AG20443 (cell line): ENCODE data around the gene DEPDC5.
"Not testable (repeated sequence)": the region's sequence is repeated elsewhere in the genome, so short reads cannot be mapped to it uniquely, and the experiment has no call there.

Source experiments
- DNase-seq: peaks from one replicate; pipeline ENCODE4 v3.0.0; 2012; ENCODE audit warnings: low spot score, mixed read lengths

The DEPDC5 gene

DNA sequence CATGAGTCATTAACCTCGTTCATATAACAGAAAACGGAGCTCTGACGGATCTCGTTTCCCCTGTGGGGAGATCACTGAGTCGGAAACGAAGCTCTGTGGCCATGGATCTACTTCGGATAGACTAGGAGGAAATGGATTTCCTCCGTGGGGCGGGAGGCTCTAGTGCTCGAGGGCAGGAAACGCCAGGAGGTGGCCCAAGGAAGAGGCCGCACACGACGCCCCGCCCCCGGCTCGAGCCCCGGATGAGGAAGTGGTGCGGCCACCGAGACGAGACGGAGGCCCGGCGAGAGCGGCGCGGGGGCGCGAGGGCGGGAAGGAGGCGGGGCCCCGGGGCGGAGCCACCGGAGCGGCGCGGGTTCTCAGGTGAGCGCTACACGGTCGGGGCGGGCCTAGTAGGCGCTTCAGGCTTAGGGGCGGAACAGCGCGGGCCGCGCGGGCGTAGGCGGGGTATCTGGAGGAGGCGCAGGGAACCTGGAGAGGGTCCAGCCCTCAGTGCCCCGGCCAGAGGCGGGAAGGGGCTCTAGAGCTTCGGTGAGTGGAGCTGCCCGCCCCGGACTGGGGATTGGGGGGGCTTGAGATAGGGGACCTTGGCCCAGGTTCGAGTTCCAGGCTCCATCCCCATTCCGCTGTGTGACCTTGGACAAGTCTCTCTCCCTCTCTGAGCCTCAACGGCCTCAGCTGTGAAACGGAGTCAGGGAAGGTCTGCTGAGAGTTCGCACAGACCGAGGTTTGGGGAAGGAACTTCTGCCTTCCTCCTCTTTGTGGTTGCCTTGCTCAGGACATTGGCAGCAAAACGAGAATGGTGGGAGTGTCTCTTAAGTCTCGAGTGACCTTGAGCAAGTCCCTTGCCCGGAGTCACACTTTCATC is at the start of gene DEPDC5:
Gene DEPDC5, plus strand, starts transcription at position 386 of the 868 bp plus-strand sequence. CDS start 903 bp downstream, outside the sequence.
- DNase-seq: peak; percentile 99

DNA sequence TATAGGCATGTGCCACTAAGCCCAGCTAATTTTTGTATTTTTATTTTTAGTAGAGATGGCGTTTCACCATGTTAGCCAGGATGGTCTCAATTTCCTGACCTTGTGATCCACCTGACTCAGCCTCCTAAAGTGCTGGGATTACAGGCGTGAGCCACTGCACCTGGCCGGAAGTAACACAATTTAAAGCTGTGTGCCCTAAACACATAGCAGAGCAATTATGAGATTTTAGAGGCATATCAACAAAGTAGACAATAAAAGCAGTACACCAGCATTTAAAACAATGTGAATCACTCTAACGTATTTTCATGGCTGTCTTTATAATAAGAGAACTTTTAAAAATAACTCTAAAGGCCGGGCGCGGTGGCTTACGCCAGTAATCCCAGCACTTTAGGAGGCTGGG is 46.3 kb upstream of the DEPDC5 start:
- no peak for DNase-seq

- DNase-seq: not testable (repeated sequence)
These were observed 42.6 kb upstream of the DEPDC5 start for GRCh38 chr22:31711226-31711625.

DNA sequence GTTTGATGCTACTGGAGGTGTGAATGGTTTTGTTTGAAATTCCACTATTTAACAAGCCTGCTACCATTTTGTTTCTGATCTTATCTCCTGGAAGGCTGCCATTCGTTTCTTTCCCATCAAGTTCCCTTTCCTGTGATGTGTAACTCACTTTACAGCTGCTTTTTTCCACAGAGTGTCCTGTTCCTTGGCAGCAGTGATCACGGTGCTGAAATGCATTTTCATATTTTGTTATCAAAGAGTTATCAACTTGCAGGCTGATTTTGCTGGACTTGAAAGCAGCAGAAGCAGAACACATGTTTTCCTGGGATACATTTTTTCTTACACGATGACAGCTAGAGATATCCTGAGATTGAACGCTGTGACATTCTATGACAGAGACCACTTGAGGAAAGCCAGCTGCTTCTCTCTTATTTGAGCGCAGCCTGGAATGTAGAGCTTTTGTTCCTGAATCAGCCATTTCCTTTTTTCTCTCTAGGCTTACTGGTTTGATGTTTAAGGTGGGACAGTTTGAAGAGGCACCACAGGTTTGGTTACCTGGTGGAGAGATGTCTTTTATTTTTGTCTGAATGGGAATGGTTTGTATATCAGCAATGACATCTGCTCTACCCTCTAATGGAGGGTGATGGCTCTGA is 38.6 kb upstream of the DEPDC5 start:
- DNase-seq: no peak

- no peak for DNase-seq
These were observed 33.9 kb upstream of the DEPDC5 start for GRCh38 chr22:31719850-31720471.

DNA sequence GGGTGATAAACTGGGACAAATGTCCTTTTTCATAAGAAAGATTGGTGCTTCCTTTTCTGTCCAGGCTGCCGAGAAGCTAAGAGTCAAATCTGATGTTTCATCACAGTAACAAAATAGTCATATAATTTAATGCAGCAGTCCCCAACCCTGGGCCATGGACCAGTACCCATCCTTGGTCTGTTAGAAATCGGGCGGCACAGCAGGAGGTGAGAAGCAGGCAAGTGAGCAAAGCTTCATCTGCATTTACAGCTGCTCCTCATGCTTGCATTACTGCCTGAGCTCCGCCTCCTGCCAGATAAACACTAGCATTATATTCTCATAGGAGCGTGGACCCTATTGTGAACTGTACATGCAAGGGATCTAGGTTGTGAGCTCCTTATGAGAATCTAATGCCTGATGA is 30.1 kb upstream of the DEPDC5 start:
- no peak for DNase-seq

GRCh38 chr22:31726692-31727091 is 27.1 kb upstream of the DEPDC5 start:
- DNase-seq: no peak

- no peak for DNase-seq
These were observed 25.0 kb upstream of the DEPDC5 start for GRCh38 chr22:31728857-31729256.

DNA sequence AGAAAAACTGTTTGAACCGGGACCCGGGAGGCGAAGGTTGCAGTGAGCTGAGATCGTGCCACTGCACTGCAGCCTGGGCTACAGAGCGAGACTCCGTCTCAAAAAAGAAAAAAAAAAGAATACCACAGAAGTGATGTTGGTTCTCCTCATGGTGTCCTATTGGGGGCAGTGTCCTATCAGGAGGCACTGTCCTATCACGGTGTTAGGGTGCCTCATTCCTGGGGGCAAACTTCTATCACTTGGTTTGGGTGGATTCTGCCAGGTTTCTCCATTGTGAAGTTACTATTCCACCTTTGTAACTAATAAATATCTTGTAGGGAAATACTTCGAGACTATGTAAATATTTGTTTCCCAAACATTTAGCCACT is 23.5 kb upstream of the DEPDC5 start:
- DNase-seq: no peak

DNA sequence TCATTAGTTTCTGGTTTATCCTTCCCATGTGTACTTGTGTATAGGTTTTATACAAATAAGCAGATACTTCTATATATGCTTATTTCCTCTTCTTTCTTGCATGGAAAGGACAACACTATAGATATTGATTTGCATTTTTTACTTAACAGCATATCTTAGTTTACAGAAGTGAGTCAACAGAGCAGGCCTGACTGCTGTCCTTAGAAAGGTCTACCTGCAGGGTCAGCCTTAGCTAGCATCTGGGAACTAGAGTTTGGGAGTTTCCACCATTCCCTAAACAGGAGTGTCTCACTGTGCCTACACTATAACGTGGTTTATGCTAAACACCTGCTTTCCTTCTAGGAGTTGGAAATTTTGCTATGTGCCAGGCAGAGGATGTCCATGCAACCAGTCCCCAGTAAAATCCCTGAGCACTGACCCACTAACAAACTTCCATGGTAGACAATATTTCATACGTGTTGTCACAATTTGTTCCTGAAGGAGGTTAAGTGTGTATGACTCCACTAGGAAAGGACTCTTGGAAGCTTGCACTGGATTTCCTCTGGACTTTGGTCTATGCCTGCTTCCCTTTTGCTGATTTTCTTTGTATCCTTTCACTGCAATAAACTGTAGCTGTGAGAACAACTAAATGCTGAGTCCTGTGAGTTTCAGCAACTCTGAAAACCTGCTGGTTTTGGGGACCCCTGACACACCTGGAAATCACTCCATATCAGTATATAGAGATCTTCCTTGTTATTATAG is 21.6 kb upstream of the DEPDC5 start:
- DNase-seq: no peak

- no peak for DNase-seq
These were observed 20.2 kb upstream of the DEPDC5 start for GRCh38 chr22:31733580-31734079.

GRCh38 chr22:31734512-31734911 is 19.3 kb upstream of the DEPDC5 start:
- DNase-seq: peak; percentile 58

- DNase-seq: no peak
These were observed 17.4 kb upstream of the DEPDC5 start for GRCh38 chr22:31736458-31736857.

GRCh38 chr22:31737932-31738331 is 15.9 kb upstream of the DEPDC5 start:
- DNase-seq: no peak

DNA sequence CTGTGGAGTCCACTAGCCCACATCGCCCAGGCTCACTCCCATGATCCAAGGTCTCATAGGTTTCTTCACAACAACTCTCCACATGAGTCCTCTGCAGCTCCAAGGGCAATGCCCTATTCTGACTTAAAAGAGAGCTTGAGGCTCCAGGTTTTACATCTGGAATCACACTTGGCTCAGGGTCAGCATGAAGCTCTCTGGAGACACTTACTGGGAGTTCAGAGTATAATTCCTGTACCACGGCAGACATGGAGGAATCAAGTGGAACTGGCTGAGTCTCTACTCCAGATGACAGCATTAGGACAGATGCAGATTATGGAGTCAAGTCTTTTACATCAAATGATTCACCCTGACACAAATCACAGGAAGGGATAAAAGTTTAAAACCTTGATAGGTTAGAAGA is 15.3 kb upstream of the DEPDC5 start:
- no peak for DNase-seq

DNA sequence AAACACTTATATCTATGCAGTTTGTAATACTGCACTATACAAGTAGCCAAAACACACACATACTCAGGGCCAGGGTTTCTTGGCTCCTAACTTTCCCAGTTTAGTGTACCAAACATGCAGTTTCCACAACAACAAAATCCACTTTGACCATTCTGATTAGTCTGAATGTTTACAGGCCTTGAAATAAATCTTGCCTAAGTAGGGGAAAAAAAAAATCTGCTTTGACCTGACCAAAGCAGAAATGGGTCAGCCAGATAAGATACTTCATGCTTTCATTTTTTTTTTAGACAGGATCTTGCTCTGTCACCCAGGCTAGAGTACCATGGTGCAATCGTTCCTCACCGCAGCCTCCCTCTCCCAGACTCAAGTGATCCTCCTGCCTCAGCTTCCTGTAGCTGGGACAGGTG is 14.0 kb upstream of the DEPDC5 start:
- DNase-seq: no peak

DNA sequence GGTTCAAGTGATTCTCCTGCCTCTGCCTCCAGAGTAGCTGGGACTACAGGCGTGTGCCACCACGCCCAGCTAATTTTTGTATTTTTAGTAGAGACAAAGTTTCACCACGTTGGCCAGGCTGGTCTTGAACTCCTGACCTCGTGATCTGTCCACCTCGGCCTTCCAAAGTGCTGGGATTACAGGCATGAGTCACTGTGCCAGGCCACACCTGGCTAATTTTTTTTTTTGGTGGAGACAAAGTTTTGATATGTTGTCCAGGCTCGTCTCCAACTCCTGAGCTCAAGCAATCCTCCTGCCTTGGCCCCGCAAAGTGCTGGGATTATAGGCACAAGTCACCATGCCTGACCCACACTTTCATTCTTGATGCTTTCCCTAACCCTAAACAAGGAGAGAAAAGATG is 13.5 kb upstream of the DEPDC5 start:
- DNase-seq: not testable (repeated sequence)

DNA sequence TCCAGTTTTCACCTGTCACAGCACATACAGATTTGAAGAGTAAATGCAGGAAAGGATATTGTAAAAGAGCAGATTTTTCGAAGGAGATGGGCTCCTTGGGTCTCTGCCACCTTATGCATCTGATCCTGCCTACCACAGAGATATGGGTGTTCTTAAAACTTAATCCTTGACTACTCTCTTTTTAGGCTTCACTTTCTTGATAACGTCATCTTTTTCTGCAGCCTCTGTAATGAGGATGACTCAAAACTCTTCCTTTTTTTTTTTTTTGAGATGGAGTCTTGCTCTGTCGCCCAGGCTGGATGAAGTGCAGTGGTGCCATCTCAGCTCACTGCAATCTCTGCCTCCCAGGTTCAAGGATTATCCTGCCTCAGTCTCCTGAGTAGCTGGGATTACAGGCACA is 11.7 kb upstream of the DEPDC5 start:
- peak; percentile 16 for DNase-seq

DNA sequence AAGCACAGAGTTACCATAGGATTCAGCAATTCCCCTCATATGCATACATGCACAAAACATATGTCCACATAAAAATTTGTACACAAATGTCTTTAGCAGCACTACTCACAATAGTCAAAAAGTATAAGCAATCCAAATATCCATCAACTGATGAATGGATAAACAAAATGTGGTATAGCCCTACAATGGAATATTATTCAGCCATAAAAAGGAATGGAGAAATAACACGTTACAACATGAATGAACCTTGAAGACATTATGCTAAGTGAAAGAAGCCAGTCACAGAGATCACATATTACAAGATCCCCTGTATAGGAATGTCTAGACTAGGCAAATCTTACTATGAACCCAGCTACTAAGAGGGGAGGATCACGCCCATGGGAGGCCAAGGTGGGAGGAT is 11.1 kb upstream of the DEPDC5 start:
- no peak for DNase-seq

- no peak for DNase-seq
These were observed 9.9 kb upstream of the DEPDC5 start for GRCh38 chr22:31743871-31744270.

- no peak for DNase-seq
These were observed 6.4 kb upstream of the DEPDC5 start for GRCh38 chr22:31747441-31747840.

- no peak for DNase-seq
These were observed 5.3 kb upstream of the DEPDC5 start for GRCh38 chr22:31748490-31748889.
